Endodermal cell (in vitro differentiated cells): ENCODE measurements around the gene TCFL5. TPM values are rescaled to one million over a fixed set of nuclear protein-coding genes. Genes with fewer than 3 reads are reported as not detected.
A peak's percentile ranks its signal among the peaks of the same experiment; 100 is the strongest.

Source experiments
- DNase-seq: peaks from one replicate; pipeline ENCODE4 v3.0.0-alpha.2; 2017
- H3K27ac ChIP-seq: 2 replicates; pipeline ENCODE4 v1.5.1; 2013; ENCODE audit warnings: mild to moderate bottlenecking, low read depth, low read length, moderate library complexity
- H3K27me3 ChIP-seq: 2 replicates; pipeline ENCODE4 v1.6.1; 2013; ENCODE audit warnings: mild to moderate bottlenecking, low read length, moderate library complexity; ENCODE audit not compliant: insufficient read depth, control insufficient read depth, poor library complexity, severe bottlenecking
- H3K36me3 ChIP-seq: 2 replicates; pipeline ENCODE4 v1.7.0; 2013; ENCODE audit warnings: mild to moderate bottlenecking, low read length, moderate library complexity; ENCODE audit not compliant: control insufficient read depth, insufficient read depth
- H3K4me1 ChIP-seq: one replicate; pipeline ENCODE4 v1.7.0; 2013; ENCODE audit warnings: low read length; ENCODE audit not compliant: control insufficient read depth, insufficient read depth
- H3K4me3 ChIP-seq: 2 replicates; pipeline ENCODE4 v1.5.1; 2013; ENCODE audit warnings: mild to moderate bottlenecking, low read length, moderate library complexity
- H3K9ac ChIP-seq: 2 replicates; pipeline ENCODE4 v1.6.1; 2013; ENCODE audit warnings: mild to moderate bottlenecking, low read length, moderate library complexity; ENCODE audit not compliant: poor library complexity, severe bottlenecking; ENCODE audit errors: extremely low read depth
- H3K9me3 ChIP-seq: 2 replicates; pipeline ENCODE4 v1.6.1; 2013; ENCODE audit warnings: mild to moderate bottlenecking, low read length, moderate library complexity; ENCODE audit not compliant: control insufficient read depth
- H3K27ac Mint-ChIP-seq: 2 replicates; pipeline ENCODE4 v1.8.0; 2020; ENCODE audit warnings: mixed read lengths
- H3K27me3 Mint-ChIP-seq: 2 replicates; pipeline ENCODE4 v1.8.0; 2021; ENCODE audit warnings: mild to moderate bottlenecking, mixed read lengths; ENCODE audit not compliant: insufficient read depth
- H3K36me3 Mint-ChIP-seq: 2 replicates; pipeline ENCODE4 v1.8.0; 2020; ENCODE audit warnings: low read depth, mixed read lengths
- H3K4me1 Mint-ChIP-seq: 2 replicates; pipeline ENCODE4 v1.8.0; 2020; ENCODE audit warnings: mixed read lengths
- H3K4me3 Mint-ChIP-seq: 2 replicates; pipeline ENCODE4 v1.8.0; 2020; ENCODE audit warnings: mild to moderate bottlenecking, moderate library complexity, mixed read lengths
- H3K9me3 Mint-ChIP-seq: 2 replicates; pipeline ENCODE4 v1.8.0; 2020; ENCODE audit warnings: mild to moderate bottlenecking, mixed read lengths
- WGBS, 2 experiments: methylation state at CpG; one replicate each; pipeline versions ENCODE4 v1.1.5 to v1.1.7; 2013; ENCODE audit warnings: missing lambda C conversion rate in 2 of 2, mixed read lengths in 1 of 2; ENCODE audit not compliant: insufficient coverage in 1 of 2, insufficient read length in 1 of 2; 5-methylcytosine and 5-hydroxymethylcytosine counted together
- total RNA-seq, 2 donors: library from RNA; stranded (reverse); fragmentation: NEBNext Ultra II Directional in 1 of 2; extraction: Animal tissue kit (Norgen Biotek cat#: 25700) in 1 of 2; gene quantifications; 2 replicates in 1 of 2; 3 replicates in 1 of 2; pipeline ENCODE4 v1.2.1, GENCODE V29; 2021
- TF ChIP-seq, protein P1 (sequence below): fragments of 200-600 bp; sonication (generic); conservative IDR thresholded peaks from 2 replicates; pipeline ENCODE4 v1.5.0; 2021; ENCODE audit warnings: antibody characterized with exemption, mild to moderate bottlenecking

TCFL5 gene
- total RNA-seq, 2 donors from 2014 or later, result 15.8 to 17.4 TPM

GRCh38 chr20:62860924-62861691 is 514 bp downstream of the TCFL5 start:
- H3K9ac ChIP-seq, result no peak overlapping the region
- no peak overlapping the region for H3K27ac ChIP-seq
- no peaks in the 10 kb centered on the region for H3K27me3 ChIP-seq
- TF ChIP-seq, protein P1, sequence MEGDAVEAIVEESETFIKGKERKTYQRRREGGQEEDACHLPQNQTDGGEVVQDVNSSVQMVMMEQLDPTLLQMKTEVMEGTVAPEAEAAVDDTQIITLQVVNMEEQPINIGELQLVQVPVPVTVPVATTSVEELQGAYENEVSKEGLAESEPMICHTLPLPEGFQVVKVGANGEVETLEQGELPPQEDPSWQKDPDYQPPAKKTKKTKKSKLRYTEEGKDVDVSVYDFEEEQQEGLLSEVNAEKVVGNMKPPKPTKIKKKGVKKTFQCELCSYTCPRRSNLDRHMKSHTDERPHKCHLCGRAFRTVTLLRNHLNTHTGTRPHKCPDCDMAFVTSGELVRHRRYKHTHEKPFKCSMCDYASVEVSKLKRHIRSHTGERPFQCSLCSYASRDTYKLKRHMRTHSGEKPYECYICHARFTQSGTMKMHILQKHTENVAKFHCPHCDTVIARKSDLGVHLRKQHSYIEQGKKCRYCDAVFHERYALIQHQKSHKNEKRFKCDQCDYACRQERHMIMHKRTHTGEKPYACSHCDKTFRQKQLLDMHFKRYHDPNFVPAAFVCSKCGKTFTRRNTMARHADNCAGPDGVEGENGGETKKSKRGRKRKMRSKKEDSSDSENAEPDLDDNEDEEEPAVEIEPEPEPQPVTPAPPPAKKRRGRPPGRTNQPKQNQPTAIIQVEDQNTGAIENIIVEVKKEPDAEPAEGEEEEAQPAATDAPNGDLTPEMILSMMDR, result no peak
- peaks cover 5% of the 10 kb centered on the region for H3K9me3 ChIP-seq
- 0 to 1% methylated on average over 15 to 129 of the region's 129 CpGs for WGBS, 2 experiments
- peak; percentile 67 for DNase-seq
- no peaks in the 10 kb centered on the region for H3K4me1 ChIP-seq
- Mint-ChIP-seq H3K27ac (no peak overlapping the region), H3K27me3 (peaks cover 8% of the 10 kb centered on the region), H3K4me1 (peaks cover 7% of the 10 kb centered on the region), H3K36me3 (peaks cover 10% of the 10 kb centered on the region), H3K4me3 (peak overlapping the region; percentile 65), H3K9me3 (peaks cover 11% of the 10 kb centered on the region)
- H3K4me3 ChIP-seq, result no peak overlapping the region
- peaks cover 11% of the 10 kb centered on the region for H3K36me3 ChIP-seq

GRCh38 chr20:62860391-62860923 is 1.2 kb downstream of the TCFL5 start:
- Histone ChIP-seq H3K4me3 (peak overlapping the region; percentile 79), H3K27ac (no peak overlapping the region), H3K9me3 (peaks cover 5% of the 10 kb centered on the region), H3K9ac (no peak overlapping the region), H3K36me3 (peaks cover 11% of the 10 kb centered on the region), H3K27me3 (no peaks in the 10 kb centered on the region), H3K4me1 (no peaks in the 10 kb centered on the region)
- DNase-seq, result peak; percentile 58
- Mint-ChIP-seq H3K27me3 (peaks cover 8% of the 10 kb centered on the region), H3K9me3 (peaks cover 10% of the 10 kb centered on the region), H3K27ac (no peak overlapping the region), H3K36me3 (peaks cover 10% of the 10 kb centered on the region), H3K4me1 (peaks cover 7% of the 10 kb centered on the region), H3K4me3 (peak overlapping the region; percentile 65)
- TF ChIP-seq, protein P1, result no peak
- WGBS, 2 experiments, result 10 to 14% methylated on average over 8 to 24 of the region's 24 CpGs

DNA sequence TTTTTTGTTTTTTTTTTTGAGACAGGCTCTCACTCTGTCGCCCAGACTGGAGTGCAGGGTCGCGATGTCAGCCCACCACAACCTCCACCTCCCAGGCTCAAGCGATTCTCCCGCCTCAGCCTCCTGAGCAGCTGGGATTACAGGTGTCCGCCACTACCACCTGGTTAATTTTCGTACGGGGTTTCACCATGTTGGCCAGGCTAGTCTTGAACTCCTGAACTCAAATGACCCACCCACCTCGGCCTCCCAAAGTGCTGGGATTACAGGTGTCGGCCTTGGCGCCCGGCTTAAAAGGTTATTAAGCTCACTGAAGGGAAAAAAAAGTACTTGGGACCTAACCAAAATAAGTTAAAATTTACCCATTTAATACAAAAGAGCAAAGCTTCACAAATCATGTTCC is 1.9 kb downstream of the TCFL5 start:
- H3K4me1 Mint-ChIP-seq, result peaks cover 7% of the 10 kb centered on the region
- no peak overlapping the region for H3K27ac Mint-ChIP-seq
- peaks cover 5% of the 10 kb centered on the region for H3K9me3 ChIP-seq
- H3K4me3 ChIP-seq, result peak overlapping the region; percentile 79
- TF ChIP-seq, protein P1, result no peak
- no peaks in the 10 kb centered on the region for H3K27me3 ChIP-seq
- peaks cover 16% of the 10 kb centered on the region for H3K36me3 Mint-ChIP-seq
- no peaks in the 10 kb centered on the region for H3K4me1 ChIP-seq
- peak overlapping the region; percentile 65 for H3K4me3 Mint-ChIP-seq
- peaks cover 8% of the 10 kb centered on the region for H3K27me3 Mint-ChIP-seq
- no peak overlapping the region for H3K27ac ChIP-seq
- H3K9ac ChIP-seq, result no peak overlapping the region
- H3K9me3 Mint-ChIP-seq, result peaks cover 9% of the 10 kb centered on the region
- peaks cover 19% of the 10 kb centered on the region for H3K36me3 ChIP-seq
- no peak for DNase-seq
- WGBS, 2 experiments, result 89 to 94% methylated on average over 9 to 12 of the region's 12 CpGs
